GM21423 (cell line): ENCODE data around the gene ATP13A5.

Experiments
- ATAC-seq: cut with Tn5 transposase; IDR thresholded peaks from one replicate; pipeline ENCODE4 v1.9.1; 2021; ENCODE audit warnings: mild to moderate bottlenecking, moderate library complexity; ENCODE audit not compliant: unreplicated experiment

ATP13A5 gene

DNA sequence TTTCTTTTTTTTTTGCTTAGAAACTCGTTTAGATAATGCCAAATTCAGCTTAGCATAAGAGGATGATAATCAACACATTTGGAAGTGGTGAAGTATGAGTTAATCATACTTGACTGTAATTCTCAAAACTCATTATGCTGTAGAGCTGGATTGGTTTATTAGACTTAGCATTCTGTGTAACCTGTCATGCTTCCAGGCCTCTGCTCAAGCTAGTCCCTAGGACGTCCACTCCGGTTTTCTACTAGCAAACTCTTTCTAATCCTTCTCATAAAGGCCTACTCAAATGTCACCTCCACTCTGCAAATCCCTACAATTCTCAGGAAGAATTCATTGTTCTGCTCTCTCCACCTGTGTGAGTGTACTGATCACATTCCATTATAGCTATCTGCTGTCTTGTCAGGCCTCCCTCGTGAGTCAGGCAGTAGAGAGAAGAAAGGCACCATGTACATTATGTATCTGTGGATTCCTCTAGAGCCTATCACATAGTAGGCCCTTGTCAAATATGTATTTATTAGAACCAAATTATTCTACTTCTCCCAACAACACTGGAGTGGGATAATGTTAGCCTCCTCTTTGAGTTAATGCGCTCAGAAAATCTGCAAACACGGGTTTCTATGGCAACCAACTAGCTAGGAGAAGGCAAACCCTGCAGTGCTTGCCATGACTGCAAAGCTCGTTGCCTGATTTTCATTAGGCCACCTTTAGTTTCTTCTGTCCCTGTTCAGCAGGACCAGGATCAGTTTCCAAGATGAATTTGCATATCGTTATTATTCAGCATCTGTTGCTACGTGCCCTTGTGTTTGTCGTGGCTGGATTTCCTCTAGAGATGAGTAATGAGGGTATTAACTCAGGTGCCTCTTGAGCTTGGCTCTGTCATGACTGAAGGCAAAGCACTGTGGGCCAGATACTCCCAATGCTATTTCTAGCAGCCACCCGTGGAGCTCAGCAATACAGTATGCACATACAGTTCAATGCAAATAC is 30.7 kb downstream of the ATP13A5 start:
- ATAC-seq: no peak

DNA sequence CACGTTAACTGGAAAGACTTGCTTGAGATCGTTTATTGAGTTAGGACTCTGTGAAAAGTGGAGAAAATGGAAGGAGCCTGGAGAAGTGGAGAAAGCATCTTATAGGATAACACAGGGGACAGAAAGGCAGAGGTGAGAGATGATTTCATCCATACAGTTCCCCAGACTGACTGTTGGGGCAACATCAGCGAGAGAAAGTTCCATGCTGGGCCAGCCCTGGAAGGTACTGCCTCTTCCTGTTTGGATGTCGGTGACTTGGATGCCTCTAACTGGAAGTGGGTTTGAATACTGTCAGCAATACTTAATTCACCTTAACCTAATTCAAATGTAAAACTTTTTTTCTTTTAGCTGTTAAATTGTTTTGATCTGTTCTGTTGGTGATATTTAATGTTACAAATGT is 32.3 kb downstream of the ATP13A5 start:
- no peak for ATAC-seq

DNA sequence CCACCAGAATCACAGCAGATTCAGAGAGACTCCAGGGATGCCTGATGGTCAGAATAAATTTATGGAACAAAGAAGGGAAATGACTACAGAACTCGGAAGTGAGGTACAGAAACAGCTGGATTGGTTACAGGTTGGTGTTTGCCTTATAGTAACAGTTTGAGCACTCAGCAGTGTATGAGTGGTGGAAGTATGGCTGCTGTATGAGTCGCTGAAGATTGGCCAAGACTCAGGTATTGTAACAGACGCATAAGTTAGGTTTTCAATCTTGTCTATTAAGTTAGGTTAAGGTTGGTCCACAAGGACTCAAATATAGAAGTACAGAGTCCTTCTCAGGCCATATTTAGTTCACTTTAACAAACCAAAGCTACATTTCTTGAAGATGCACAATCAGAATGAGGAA is 33.1 kb downstream of the ATP13A5 start:
- no peak for ATAC-seq

DNA sequence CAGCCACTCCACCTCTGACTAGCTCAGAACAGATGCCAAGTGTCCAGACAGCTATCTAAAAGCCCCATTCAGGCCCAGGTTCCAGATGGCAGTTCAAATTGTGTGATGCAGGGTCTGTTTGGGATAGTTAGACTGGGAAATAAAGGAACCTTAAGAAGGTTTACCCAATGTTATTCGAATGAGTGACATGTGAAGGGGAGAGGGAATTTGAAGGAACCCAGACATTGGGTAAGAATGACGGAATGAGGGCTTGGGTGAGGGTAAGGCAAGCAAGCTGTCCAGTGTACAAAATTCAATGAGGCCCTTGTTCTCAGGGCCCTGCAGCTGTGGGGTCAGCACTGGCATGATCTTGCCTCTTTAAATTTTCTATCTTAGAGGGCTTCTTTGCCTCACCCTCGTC is 34.1 kb downstream of the ATP13A5 start:
- ATAC-seq: no peak

DNA sequence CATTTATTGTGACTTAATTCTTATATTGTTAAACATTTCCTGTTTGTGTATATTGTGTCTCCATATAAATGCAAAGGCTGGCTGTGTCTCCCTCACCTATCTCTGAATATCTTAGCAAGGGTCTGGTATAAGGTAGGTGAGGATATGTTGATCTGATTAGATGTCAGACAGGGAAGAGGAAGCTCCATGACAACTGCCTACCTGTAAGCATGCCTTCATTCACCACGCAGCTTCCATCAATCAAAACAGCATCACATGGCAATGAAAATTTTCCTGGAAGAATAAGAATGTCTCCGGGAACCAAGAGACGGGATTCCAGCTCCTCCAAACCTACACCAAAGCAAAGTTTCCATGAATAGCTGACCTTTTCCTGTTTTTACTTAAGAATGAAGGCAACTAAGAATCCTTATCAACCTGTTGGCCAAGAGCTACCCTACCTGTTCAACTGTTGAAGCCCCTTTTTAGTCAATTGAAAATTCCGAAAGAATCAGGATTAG is 34.8 kb downstream of the ATP13A5 start:
- no peak for ATAC-seq

DNA sequence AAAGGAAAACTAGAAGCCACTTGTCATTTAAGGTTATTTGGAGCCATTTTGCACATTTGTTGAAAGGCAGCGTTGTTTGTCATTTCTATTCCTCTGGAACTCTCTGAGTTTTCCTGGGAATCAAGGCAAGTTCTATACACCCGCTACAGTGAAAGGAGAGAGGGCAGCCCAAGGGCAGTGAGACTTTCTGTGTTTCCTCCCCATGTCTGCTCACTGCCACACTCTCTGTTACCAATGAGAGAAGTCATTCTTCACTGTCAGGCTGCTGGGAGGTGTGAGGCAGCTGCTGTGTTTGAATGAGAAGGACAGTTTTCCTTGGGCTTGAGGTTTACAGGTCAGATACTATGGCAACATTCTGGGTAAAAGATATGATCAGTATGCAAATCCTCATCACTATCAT is 36.0 kb downstream of the ATP13A5 start:
- ATAC-seq: no peak

DNA sequence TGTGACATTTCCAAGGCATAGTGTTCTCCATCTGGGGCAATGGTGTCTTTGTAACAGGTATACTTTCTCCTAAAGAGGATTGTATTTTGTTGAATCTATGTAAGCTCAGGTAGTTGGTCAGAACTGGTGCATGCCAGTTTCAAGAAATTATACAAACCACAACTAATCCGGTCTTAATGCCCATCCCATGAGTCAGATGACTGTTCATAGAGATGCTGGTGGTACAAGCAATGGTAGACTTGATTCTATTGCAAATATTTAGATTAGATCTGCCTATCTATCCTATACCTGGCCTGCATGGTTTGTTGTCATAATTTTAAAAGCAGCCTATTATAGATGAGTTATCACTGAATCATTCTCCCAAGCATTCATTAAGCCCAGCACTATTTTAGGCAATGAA is 43.5 kb downstream of the ATP13A5 start:
- no peak for ATAC-seq

DNA sequence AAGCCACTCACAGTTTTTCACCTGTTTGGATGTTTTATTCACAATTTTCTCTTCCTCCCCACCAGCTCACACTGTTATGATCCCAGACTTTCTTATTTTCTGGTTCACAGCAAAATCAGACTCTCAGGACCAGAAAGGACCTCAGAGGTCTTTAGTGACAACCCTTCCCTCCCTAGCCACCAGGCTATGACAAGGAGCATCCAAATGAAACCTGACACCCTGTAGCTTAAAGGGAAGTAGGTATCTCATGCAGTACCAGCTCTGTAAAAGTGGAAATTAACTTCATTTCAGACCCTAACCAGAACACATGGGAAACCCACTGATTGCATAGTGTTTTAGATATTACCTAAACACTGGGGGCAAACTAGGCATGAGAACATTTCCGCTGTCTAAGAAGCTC is 45.3 kb downstream of the ATP13A5 start:
- no peak for ATAC-seq

DNA sequence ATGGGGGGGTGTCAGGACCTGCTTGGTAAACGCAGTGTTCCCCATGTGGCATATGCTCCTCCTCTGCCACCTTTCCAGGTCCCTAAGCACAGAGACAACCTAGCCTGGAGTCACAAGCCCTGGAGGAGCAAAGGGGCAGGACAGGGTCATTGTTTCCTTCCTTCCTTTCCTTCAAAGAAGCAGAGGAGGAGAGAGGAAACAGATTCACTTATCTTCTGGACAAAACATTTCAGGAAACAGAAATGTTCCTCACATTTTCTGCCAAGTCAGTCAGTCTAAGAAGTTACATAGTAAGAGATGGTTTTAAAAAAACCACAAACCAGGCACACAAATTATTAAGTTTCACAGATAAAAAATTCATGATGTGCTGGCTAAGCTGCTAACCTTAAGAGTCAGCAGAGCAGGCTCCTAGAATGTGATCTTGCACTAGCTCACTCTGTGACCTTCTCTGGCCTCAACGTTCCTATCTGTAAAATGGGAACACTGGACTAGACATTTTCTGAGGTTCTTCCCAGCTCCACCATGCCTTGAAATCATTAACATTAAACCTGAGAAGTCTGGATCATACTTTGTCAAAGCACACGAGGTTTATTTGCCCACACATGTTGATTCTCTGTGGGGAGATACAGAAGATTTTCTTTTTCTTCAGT is 47.9 kb downstream of the ATP13A5 start:
- no peak for ATAC-seq

DNA sequence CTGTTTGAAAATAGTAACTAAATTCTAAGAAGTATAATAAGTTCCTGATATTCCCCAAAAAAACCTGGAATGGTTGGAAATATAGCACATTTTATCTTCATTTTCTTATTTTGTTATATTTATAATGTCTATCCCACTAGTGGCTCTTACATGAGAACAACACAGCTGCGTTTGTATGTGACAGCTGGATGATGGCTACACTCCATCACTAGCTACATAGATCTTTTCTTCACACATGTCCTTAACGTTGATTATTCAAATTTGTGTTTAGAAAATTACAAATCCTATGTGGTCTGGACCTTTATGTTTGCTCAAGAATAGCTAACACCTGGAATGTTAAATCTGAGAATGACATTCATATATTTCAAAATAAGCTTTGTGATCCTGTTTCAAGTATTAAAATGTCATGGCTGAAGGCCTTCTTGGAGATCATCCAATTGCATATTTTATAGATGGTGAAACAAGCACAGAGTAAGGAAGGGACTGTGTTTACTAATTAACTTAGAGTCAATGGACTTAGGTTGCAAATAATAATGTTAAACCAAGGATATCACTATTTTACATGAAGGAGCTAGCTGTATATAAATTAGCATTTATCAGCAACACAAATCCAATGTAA is 60.8 kb downstream of the ATP13A5 start:
- ATAC-seq: no peak

DNA sequence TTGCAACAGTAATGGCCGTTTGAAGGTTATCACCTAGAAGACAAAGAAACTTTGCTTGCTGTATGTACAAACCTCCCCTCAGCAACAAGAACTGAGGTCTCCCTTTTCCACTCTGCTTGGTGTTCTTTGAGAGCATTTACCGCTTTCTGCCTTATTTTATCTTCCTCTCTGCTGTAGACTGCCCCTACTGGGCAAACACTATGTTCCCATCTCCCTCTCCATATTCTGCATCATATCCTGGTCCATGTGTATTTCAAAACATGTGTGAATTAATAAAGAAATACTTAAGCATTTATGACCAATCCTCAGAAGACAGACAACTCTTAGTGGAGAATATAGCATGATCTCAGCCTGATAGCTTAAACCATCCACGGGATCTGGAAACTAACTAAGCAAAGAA is 64.4 kb downstream of the ATP13A5 start:
- ATAC-seq: no peak

DNA sequence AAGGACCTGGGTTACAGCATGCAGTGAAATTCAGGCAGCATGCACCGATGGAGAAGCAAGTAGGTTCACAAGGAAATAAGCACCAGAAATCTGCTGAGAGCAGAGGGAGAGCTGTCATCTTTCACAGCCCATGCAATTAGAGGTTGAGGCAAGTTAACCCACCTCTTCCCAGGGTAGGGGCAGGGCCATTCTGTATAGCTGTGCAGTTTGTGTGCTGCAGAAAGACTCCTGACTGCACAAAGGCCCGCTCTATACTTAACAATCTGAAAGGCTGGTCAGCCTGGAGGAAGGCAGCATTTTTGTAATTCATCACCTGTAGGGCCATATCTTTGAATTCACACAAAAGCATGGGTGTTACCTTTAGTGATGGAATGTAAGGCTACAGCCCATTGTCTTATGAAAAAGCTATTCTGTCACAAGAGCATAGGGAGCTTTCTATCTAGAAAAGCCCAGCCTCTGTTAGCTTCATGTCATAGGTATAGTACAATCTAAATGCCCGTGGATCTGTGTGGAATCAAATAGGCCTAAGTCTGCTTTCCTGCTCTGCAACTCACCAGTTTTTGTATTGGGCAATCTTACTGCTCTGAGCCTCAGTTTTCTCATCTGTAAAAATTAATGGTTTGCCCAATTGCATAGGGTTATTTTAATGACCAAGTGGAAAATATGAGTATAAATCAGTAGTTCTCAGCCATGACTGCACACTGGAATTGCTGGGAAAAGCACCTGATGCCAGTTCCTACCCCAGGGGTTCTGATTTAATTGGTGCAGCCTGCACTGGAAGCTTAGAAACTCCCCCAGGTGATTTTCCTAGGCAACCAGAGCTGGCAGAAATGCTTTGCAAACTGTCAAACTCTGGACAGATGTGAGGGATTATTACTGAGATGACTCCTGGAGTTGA is 65.2 kb downstream of the ATP13A5 start:
- no peak for ATAC-seq

DNA sequence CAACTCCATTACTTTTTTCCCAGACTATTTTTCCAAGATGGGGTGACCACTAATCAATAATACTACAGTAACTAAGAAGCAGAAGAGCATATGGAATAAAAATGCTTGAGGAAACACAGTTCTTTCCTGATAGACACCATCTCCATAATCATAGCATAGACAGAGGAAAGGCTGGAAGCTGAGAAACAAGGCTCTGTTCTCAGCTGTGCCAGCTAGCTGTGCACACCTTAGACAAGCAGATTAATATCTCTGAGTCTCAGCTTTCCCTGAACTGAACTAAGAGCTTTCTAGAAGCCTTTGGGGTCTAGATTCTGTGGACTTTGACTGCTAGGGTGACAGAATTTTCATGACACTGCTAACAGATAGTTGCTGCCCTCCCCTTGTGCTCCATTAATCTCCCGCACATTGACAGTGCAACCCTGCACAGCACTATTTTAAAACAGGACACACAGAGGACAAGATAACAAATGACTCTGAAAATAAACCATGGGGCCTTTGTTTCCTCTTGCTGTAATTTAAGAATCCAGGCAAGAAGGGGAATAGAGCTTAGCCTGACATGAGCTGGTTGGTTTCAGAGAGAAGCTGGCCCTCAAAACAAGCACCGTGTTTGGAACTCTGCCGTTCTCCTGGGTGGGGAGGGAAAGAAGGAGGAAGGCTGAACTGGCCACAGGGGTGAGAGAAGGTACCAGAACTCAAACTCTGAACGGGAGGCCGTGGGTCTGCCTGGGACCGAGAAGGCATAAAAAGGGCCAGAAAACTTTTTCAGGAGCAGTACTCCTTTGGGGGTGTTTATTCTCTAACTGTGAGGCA is 67.4 kb downstream of the ATP13A5 start:
- no peak for ATAC-seq

DNA sequence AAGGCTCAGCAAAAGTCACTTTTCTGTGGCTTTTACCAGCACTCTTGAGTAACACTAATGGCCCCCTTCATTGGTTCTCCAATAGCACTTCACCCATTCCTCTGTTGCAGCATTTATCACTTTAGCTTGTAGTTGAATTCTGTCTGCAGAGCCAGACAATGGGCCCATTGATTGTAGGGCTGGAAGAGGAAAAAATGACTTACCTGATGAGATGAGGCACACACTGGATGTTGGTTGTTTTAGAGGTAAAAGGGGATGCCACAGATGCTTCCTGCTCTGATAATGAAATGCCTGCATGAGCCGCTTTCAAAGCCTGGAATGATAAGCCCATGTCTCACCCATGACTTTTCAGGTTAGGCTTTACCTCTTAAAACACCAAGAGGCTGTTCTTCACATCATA is 73.2 kb downstream of the ATP13A5 start:
- ATAC-seq: no peak

DNA sequence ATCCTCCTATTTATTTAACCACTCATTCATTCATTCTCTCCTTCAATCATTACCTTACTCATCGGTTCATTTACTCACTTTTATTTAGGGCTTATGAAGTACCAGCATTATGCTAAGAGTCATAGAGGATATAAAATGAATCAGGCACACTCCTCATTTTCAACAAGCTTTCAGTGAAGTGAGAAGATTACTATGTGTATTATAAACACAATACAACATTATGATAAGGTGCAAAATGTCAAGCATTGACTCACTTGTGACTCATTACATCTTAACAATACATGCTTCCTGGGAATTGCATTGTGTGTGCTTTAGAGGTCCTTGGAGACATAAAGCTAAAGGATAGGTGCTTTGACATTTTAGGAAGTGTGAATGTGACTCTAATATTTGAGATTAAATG is 77.1 kb downstream of the ATP13A5 start:
- no peak for ATAC-seq

DNA sequence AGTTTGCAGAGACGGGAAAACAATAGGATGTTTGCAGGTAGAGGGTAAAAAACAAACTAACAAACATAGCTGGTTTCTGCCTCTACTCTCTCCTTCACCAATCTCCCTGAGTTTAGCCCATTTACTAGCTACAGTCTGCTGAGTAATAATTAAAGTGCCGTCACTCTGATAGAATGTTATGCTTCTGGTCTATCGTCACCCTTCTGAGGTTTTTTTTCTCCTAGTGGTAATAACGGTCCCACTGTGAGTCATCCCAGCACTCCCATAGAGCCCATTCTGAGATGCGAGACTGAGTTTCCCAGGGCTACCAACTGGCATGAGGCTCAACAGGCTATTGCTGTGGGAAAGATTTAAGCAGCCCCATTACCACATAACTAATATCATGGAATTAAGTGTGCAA is 81.1 kb downstream of the ATP13A5 start:
- no peak for ATAC-seq

DNA sequence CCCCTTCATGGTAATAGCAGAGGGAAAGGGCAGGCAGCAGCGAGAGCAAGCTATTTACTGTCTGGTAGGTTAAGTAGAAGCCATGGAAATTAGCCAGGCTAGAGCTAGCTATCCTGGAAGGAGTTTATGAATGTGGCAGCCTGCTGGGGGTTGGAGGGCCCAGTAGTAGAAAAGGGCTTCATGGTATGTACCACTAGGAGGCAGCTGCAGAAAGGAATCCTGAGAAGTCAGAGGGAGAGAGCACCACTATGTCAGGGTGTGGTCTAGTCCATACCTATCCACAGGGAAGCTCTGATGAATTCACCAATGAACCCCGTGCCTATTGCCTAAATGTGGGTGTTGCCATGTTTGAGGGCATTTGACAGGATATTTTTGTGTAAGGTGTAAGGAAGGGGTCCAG is 82.6 kb downstream of the ATP13A5 start:
- no peak for ATAC-seq

DNA sequence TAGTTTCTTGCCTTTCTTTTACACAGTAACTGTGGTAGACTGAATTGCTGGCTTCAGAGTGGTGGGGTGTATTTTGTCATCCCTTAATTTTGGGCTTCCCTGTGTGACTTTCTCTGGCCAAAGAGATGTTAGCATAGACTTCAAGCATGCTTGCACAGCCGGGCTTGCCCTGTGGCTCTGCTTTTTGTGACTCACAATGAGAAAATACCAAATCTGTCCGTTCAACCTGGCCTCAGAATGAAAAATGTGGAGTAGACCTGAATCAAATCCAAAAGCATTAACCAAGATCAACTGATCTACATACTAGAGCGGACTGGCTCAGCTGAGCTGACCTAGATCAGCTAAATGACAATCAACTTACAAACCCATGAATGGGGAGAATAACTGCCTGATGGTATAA is 86.2 kb downstream of the ATP13A5 start:
- no peak for ATAC-seq

DNA sequence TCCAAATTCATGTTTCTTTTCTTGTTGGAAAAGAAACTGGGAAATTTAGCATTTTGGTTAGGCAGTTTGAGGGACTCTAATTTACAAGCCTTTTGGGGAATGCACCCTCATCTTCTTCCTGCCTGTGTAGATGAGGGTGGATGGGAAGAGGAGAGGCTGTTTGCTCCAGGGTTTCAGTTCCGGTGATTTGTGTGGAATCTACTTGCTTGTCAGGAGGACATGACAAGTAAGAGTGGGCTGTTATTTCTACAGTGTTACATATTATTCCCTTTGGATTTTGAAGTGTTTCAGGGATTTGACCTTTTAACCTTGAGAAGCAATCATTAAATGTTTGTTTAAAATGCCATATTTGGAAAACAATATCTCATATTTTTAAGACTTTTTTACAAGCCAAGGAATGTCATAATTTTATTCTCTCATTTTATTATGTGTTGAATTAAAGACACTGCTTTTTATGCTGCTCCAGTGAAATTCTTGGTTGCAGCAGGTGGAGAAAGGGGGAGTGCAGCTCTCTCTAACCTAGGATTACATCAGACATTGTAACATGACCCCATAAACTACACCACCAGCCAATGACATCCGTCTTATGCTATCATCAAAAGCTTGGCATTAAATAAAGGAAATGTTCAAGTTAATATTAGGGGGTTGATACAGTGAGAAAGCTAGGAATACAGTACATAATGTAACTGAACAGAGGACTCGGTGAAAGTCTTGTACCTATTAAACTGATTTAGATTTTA is 107.3 kb downstream of the ATP13A5 start:
- ATAC-seq: no peak
